ENCODE measurements around the gene PURB.
A peak's percentile ranks its signal among the peaks of the same experiment; 100 is the strongest.
"Not testable (repeated sequence)": the region's sequence is repeated elsewhere in the genome, so short reads cannot be mapped to it uniquely, and the experiment has no call there.

Gene PURB

DNA sequence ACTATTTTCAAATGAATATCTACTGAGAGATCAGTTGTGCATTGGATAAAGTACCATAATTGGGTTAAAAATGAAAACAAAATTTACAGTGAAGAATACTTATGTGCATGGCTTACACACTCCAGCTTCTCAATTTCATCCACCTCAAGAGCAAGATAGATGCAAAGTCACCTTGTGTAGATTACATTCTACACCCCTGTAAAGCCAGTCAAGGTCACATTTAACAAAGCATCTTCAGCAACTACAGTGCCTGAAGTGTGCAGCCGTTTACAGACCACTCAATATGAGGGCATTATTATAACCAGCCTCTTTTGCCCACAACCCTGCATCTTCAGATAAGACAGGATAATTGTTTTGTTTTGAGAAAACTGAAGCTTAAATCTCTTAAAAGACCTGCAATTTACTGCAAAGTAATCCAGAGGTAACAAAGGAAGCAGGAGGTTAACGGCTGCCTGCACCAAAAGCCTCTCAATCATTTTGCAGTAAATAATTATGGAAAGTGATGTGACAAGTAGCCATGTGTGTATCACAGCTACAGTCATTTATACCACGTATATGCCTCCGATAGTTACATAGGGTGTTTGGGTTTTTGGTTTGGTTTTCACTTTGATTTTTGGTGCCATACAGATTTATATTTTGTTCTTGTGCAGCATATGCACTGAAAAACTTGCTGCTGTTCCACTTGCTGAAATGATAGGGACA lies 4.9 kb downstream of the PURB start:
- H3K4me3 ChIP-seq (ENCODE audit: low read depth in 1 of 2, low read length in 2 of 2) = peak overlapping the region in 1 of 2 donors; percentile 23
- H3K4me1 ChIP-seq (ENCODE audit: control insufficient read depth in 1 of 2, insufficient read depth in 2 of 2, low read length in 2 of 2) = peaks cover 35 to 51% of the 10 kb centered on the region in 2 donors
- no peaks in the 10 kb centered on the region for H3K36me3 ChIP-seq (ENCODE audit: control insufficient read depth in 1 of 2, insufficient read depth in 2 of 2, low read length in 2 of 2)
- H3K9ac ChIP-seq (ENCODE audit: low read depth in 1 of 2, low read length in 2 of 2) = no peak overlapping the region
- H3K27me3 ChIP-seq (ENCODE audit: control insufficient read depth in 1 of 2, insufficient read depth in 2 of 2, low read length in 2 of 2) = no peaks in the 10 kb centered on the region
- H3K9me3 ChIP-seq (ENCODE audit: control insufficient read depth in 1 of 2, low read length in 2 of 2) = no peaks in the 10 kb centered on the region
- H3K27ac ChIP-seq (ENCODE audit: low read depth, low read length) = no peak overlapping the region

- Histone ChIP-seq H3K27me3 (ENCODE audit: control insufficient read depth in 1 of 2, insufficient read depth in 2 of 2, low read length in 2 of 2) (no peaks in the 10 kb centered on the region), H3K27ac (ENCODE audit: low read depth, low read length) (no peak overlapping the region), H3K4me3 (ENCODE audit: low read depth in 1 of 2, low read length in 2 of 2) (no peak overlapping the region), H3K9me3 (ENCODE audit: control insufficient read depth in 1 of 2, low read length in 2 of 2) (no peaks in the 10 kb centered on the region), H3K4me1 (ENCODE audit: control insufficient read depth in 1 of 2, insufficient read depth in 2 of 2, low read length in 2 of 2) (peaks cover 9 to 20% of the 10 kb centered on the region in 2 donors), H3K36me3 (ENCODE audit: control insufficient read depth in 1 of 2, insufficient read depth in 2 of 2, low read length in 2 of 2) (no peaks in the 10 kb centered on the region), H3K9ac (ENCODE audit: low read depth in 1 of 2, low read length in 2 of 2) (no peak overlapping the region)
These were observed 8.9 kb downstream of the PURB start for GRCh38 chr7:44876393-44876792.

- no peak overlapping the region for H3K4me3 ChIP-seq (ENCODE audit: low read depth in 1 of 2, low read length in 2 of 2)
- H3K9me3 ChIP-seq (ENCODE audit: control insufficient read depth in 1 of 2, low read length in 2 of 2) = no peaks in the 10 kb centered on the region
- no peak overlapping the region for H3K27ac ChIP-seq (ENCODE audit: low read depth, low read length)
- no peak overlapping the region for H3K9ac ChIP-seq (ENCODE audit: low read depth in 1 of 2, low read length in 2 of 2)
- H3K36me3 ChIP-seq (ENCODE audit: control insufficient read depth in 1 of 2, insufficient read depth in 2 of 2, low read length in 2 of 2) = no peaks in the 10 kb centered on the region
- no peaks in the 10 kb centered on the region for H3K27me3 ChIP-seq (ENCODE audit: control insufficient read depth in 1 of 2, insufficient read depth in 2 of 2, low read length in 2 of 2)
- peaks cover under 1 to 9% of the 10 kb centered on the region in 2 donors for H3K4me1 ChIP-seq (ENCODE audit: control insufficient read depth in 1 of 2, insufficient read depth in 2 of 2, low read length in 2 of 2)
These were observed 10.1 kb downstream of the PURB start for GRCh38 chr7:44875241-44875640.

- Histone ChIP-seq H3K4me3 (ENCODE audit: low read depth in 1 of 2, low read length in 2 of 2) (no peak overlapping the region), H3K36me3 (ENCODE audit: control insufficient read depth in 1 of 2, insufficient read depth in 2 of 2, low read length in 2 of 2) (no peaks in the 10 kb centered on the region), H3K27me3 (ENCODE audit: control insufficient read depth in 1 of 2, insufficient read depth in 2 of 2, low read length in 2 of 2) (no peaks in the 10 kb centered on the region), H3K9ac (ENCODE audit: low read depth in 1 of 2, low read length in 2 of 2) (no peak overlapping the region), H3K9me3 (ENCODE audit: control insufficient read depth in 1 of 2, low read length in 2 of 2) (no peaks in the 10 kb centered on the region), H3K4me1 (ENCODE audit: control insufficient read depth in 1 of 2, insufficient read depth in 2 of 2, low read length in 2 of 2) (no peaks in the 10 kb centered on the region), H3K27ac (ENCODE audit: low read depth, low read length) (no peak overlapping the region)
These were observed 12.5 kb downstream of the PURB start for GRCh38 chr7:44872787-44873186.

DNA sequence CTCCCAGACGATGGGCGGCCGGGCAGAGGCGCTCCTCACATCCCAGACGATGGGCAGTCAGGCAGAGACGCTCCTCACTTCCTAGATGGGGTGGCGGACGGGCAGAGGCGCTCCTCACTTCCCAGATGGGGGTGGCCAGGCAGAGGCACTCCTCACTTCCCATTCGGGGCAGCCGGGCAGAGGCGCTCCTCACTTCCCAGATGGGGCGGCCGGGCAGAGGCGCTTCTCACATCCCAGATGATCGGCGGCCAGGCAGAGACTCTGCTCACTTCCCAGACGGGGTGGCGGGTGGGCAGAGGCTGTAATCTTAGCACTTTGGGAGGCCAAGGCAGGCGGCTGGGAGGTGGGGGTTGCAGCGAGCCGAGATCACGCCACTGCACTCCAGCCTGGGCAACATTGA lies 13.4 kb downstream of the PURB start:
- H3K9ac ChIP-seq (ENCODE audit: low read depth in 1 of 2, low read length in 2 of 2); H3K27me3 ChIP-seq (ENCODE audit: control insufficient read depth in 1 of 2, insufficient read depth in 2 of 2, low read length in 2 of 2); H3K4me1 ChIP-seq (ENCODE audit: control insufficient read depth in 1 of 2, insufficient read depth in 2 of 2, low read length in 2 of 2); H3K4me3 ChIP-seq (ENCODE audit: low read depth in 1 of 2, low read length in 2 of 2); H3K9me3 ChIP-seq (ENCODE audit: control insufficient read depth in 1 of 2, low read length in 2 of 2); H3K27ac ChIP-seq (ENCODE audit: low read depth, low read length); H3K36me3 ChIP-seq (ENCODE audit: control insufficient read depth in 1 of 2, insufficient read depth in 2 of 2, low read length in 2 of 2): not testable (repeated sequence)

DNA sequence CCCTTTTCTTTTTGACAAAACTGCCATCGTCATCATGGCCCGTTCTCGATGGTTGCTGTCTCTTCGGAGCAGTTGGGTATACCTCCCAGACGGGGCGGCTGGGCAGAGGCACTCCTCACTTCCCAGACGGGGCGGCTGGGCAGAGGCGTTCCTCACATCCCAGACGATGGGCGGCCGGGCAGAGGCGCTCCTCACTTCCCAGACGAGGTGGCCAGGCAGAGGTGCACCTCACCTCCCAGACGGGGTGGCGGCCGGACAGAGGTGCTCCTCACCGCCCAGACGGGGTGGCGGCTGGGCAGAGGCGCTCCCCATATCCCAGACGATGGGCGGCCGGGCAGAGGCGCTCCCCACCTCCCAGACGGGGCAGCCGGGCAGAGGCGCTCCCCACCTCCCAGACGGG lies 14.6 kb downstream of the PURB start:
- not testable (repeated sequence) for H3K4me3 ChIP-seq (ENCODE audit: low read depth in 1 of 2, low read length in 2 of 2); H3K27me3 ChIP-seq (ENCODE audit: control insufficient read depth in 1 of 2, insufficient read depth in 2 of 2, low read length in 2 of 2); H3K27ac ChIP-seq (ENCODE audit: low read depth, low read length); H3K9ac ChIP-seq (ENCODE audit: low read depth in 1 of 2, low read length in 2 of 2); H3K9me3 ChIP-seq (ENCODE audit: control insufficient read depth in 1 of 2, low read length in 2 of 2); H3K4me1 ChIP-seq (ENCODE audit: control insufficient read depth in 1 of 2, insufficient read depth in 2 of 2, low read length in 2 of 2); H3K36me3 ChIP-seq (ENCODE audit: control insufficient read depth in 1 of 2, insufficient read depth in 2 of 2, low read length in 2 of 2)

GRCh38 chr7:44870336-44870735 lies 15.0 kb downstream of the PURB start:
- H3K27me3 ChIP-seq (ENCODE audit: control insufficient read depth in 1 of 2, insufficient read depth in 2 of 2, low read length in 2 of 2); H3K27ac ChIP-seq (ENCODE audit: low read depth, low read length); H3K9me3 ChIP-seq (ENCODE audit: control insufficient read depth in 1 of 2, low read length in 2 of 2); H3K9ac ChIP-seq (ENCODE audit: low read depth in 1 of 2, low read length in 2 of 2); H3K4me3 ChIP-seq (ENCODE audit: low read depth in 1 of 2, low read length in 2 of 2); H3K4me1 ChIP-seq (ENCODE audit: control insufficient read depth in 1 of 2, insufficient read depth in 2 of 2, low read length in 2 of 2); H3K36me3 ChIP-seq (ENCODE audit: control insufficient read depth in 1 of 2, insufficient read depth in 2 of 2, low read length in 2 of 2): not testable (repeated sequence)

GRCh38 chr7:44867073-44867995 lies 18.0 kb downstream of the PURB start:
- no peak overlapping the region for H3K9ac ChIP-seq (ENCODE audit: low read depth in 1 of 2, low read length in 2 of 2)
- no peak overlapping the region for H3K27ac ChIP-seq (ENCODE audit: low read depth, low read length)
- no peaks in the 10 kb centered on the region for H3K27me3 ChIP-seq (ENCODE audit: control insufficient read depth in 1 of 2, insufficient read depth in 2 of 2, low read length in 2 of 2)
- no peaks in the 10 kb centered on the region for H3K4me1 ChIP-seq (ENCODE audit: control insufficient read depth in 1 of 2, insufficient read depth in 2 of 2, low read length in 2 of 2)
- H3K9me3 ChIP-seq (ENCODE audit: control insufficient read depth in 1 of 2, low read length in 2 of 2) = no peaks in the 10 kb centered on the region
- no peak overlapping the region for H3K4me3 ChIP-seq (ENCODE audit: low read depth in 1 of 2, low read length in 2 of 2)
- H3K36me3 ChIP-seq (ENCODE audit: control insufficient read depth in 1 of 2, insufficient read depth in 2 of 2, low read length in 2 of 2) = no peaks in the 10 kb centered on the region

DNA sequence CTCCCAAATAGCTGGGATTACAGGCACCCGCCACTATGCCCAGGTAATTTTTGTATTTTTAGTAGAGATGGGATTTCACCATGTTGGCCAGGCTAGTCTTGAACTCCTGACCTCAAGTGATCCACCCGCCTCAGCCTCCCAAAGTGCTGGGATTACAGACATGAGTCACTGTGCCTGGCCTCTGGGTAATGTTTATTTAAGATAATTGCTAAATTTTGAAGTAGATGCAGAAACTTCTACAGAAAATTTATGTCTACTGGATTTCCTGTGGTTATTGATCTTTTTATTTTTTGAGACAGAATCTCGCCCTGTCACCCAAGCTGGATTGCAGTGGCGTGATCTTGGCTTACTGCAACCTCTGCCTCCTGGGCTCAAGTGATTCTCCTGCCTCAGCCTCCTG lies 23.4 kb downstream of the PURB start:
- H3K9me3 ChIP-seq (ENCODE audit: control insufficient read depth in 1 of 2, low read length in 2 of 2); H3K27ac ChIP-seq (ENCODE audit: low read depth, low read length); H3K4me3 ChIP-seq (ENCODE audit: low read depth in 1 of 2, low read length in 2 of 2); H3K4me1 ChIP-seq (ENCODE audit: control insufficient read depth in 1 of 2, insufficient read depth in 2 of 2, low read length in 2 of 2); H3K27me3 ChIP-seq (ENCODE audit: control insufficient read depth in 1 of 2, insufficient read depth in 2 of 2, low read length in 2 of 2); H3K9ac ChIP-seq (ENCODE audit: low read depth in 1 of 2, low read length in 2 of 2); H3K36me3 ChIP-seq (ENCODE audit: control insufficient read depth in 1 of 2, insufficient read depth in 2 of 2, low read length in 2 of 2): not testable (repeated sequence)

DNA sequence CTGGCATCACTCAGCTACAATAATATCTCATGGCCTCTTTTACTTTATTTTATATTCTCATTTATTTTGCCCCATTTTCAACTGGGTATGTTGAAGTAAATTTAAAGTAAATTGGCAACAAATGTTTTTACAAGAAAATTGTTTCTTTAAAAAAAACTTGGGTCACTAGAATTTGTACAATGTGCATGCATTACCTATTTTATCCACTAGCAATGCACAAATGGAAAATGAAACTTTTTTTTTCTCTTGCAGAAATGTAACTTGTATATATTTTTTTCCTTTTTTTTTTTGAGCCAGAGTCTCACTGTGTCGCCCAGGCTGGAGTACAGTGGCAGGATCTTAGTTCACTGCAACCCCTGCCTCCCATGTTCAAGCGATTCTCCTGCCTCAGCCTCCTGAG lies 27.2 kb downstream of the PURB start:
- Histone ChIP-seq H3K27me3 (ENCODE audit: control insufficient read depth in 1 of 2, insufficient read depth in 2 of 2, low read length in 2 of 2) (no peaks in the 10 kb centered on the region), H3K4me1 (ENCODE audit: control insufficient read depth in 1 of 2, insufficient read depth in 2 of 2, low read length in 2 of 2) (no peaks in the 10 kb centered on the region), H3K9me3 (ENCODE audit: control insufficient read depth in 1 of 2, low read length in 2 of 2) (no peaks in the 10 kb centered on the region), H3K36me3 (ENCODE audit: control insufficient read depth in 1 of 2, insufficient read depth in 2 of 2, low read length in 2 of 2) (no peaks in the 10 kb centered on the region), H3K27ac (ENCODE audit: low read depth, low read length) (no peak overlapping the region), H3K4me3 (ENCODE audit: low read depth in 1 of 2, low read length in 2 of 2) (no peak overlapping the region), H3K9ac (ENCODE audit: low read depth in 1 of 2, low read length in 2 of 2) (no peak overlapping the region)
